Rectal smooth muscle tissue (tissue), 1 donor: ENCODE results near the gene CTNNAL1.
"Not testable (repeated sequence)": the region's sequence is repeated elsewhere in the genome, so short reads cannot be mapped to it uniquely, and the experiment has no call there.

Experiments
- H3K27ac ChIP-seq: one replicate; pipeline ENCODE4 v1.7.0; 2013; ENCODE audit warnings: low read depth, low read length, inconsistent platforms
- H3K27me3 ChIP-seq: one replicate; pipeline ENCODE4 v1.7.0; 2013; ENCODE audit warnings: low read length; ENCODE audit not compliant: control insufficient read depth, insufficient read depth
- H3K36me3 ChIP-seq: one replicate; pipeline ENCODE4 v1.7.0; 2013; ENCODE audit warnings: low read length; ENCODE audit not compliant: control insufficient read depth, insufficient read depth
- H3K4me1 ChIP-seq: one replicate; pipeline ENCODE4 v1.7.0; 2013; ENCODE audit warnings: low read length; ENCODE audit not compliant: control insufficient read depth, insufficient read depth
- H3K4me3 ChIP-seq: one replicate; pipeline ENCODE4 v1.7.0; 2013; ENCODE audit warnings: low read length
- H3K9ac ChIP-seq: one replicate; pipeline ENCODE4 v1.7.0; 2013; ENCODE audit warnings: low read length

CTNNAL1 gene

DNA sequence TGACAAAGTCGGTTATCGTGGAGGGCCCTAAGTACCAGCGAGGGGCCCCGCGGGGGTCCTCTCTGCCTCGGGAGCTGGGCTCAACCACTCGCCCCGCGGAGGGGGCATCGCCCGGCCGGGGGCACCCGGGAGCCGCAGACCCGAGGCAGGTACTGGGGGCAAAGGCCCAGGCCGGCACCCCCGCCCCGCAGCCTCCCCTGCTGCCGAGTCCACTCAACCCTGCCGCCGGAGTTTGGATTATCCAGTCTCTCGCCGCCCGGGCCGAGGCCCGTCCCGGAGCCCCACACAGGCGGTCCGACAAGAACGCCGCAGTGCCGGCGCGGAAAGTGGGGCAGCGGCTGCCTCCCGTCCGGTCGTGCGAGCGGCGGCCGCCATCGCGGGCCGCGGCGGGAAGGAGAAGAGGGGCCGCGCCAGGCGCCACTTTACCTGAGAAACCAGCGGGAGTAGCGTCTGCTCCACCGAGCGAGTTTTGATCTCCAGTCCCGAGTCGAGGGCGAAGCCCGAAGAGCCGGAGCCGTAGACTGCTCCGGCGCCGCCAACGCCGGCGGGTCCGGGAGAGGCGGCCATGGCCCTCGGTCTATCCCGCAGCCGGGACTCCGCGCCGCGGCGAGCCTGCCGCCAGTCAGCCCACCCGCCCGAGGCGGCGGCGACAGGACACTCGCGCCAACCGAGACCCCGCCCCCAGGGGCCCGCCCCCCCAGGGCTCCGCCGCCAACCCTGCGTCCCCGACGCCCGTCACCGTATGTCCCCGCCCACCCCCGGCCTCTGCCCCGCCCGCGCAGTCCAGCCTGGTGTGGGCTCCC is at the start of gene CTNNAL1:
TSS of gene CTNNAL1 (minus strand) at position 624 of the 803 bp plus-strand sequence. CDS start at position 567, 57 bp downstream.
- H3K27me3 ChIP-seq, result no peaks in the 10 kb centered on the region
- H3K9ac ChIP-seq, result peak within 1 kb of the TSS; percentile 72
- H3K4me1 ChIP-seq, result peaks cover 25% of the 10 kb centered on the region
- H3K27ac ChIP-seq, result peak within 1 kb of the TSS; percentile 94
- peak within 1 kb of the TSS; percentile 84 for H3K4me3 ChIP-seq
- H3K36me3 ChIP-seq, result no peaks in the 10 kb centered on the region

DNA sequence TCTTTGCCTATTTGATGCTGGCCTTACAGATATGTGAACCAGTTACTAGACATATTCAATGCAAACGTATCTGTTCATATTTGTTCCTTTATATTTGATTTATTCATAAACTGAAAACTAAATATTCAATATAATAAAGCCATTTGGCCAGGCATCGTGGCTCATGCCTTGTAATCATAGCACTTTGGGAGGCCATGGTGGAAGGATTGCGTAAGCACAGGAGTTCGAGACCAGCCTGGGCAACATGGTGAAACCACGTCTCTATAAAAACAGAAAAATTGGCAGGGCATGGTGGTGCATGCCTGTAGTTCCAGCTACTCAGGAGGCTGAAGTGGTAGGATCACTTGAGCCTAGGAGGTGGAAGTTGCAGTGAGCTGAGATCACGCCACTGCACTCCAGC is 49.2 kb upstream of the CTNNAL1 start:
- Histone ChIP-seq H3K27me3 (no peaks in the 10 kb centered on the region), H3K36me3 (peaks cover 20% of the 10 kb centered on the region), H3K27ac (no peak overlapping the region), H3K9ac (no peak overlapping the region), H3K4me3 (no peak overlapping the region), H3K4me1 (no peaks in the 10 kb centered on the region)

GRCh38 chr9:109060191-109060590 is 46.9 kb upstream of the CTNNAL1 start:
- no peak overlapping the region for H3K27ac ChIP-seq
- no peaks in the 10 kb centered on the region for H3K4me1 ChIP-seq
- H3K27me3 ChIP-seq, result no peaks in the 10 kb centered on the region
- peaks cover 18% of the 10 kb centered on the region for H3K36me3 ChIP-seq
- no peak overlapping the region for H3K4me3 ChIP-seq
- H3K9ac ChIP-seq, result no peak overlapping the region

DNA sequence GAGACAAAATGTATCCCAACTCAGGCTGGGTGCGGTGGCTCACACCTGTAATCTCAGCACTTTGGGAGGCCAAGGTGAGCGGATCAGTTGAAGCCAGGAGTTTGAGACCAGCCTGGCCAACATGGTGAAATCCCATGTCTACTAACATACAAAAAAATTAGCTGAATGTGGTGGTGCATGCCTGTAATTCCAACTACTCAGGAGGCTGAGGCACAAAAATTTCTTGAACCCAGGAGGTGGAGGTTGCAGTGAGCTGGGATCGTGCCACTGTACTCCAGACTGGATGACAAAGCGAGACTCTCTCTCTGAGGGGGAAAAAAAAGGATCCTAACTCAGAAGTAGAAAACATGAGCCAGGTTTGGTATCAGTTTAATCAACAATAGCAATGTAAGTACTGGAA is 39.8 kb upstream of the CTNNAL1 start:
- H3K27ac ChIP-seq, H3K4me1 ChIP-seq, H3K4me3 ChIP-seq, H3K27me3 ChIP-seq, H3K9ac ChIP-seq: not testable (repeated sequence)
- peaks cover 13% of the 10 kb centered on the region for H3K36me3 ChIP-seq

GRCh38 chr9:109052416-109052815 is 39.1 kb upstream of the CTNNAL1 start:
- H3K4me3 ChIP-seq, result no peak overlapping the region
- peak overlapping the region; percentile 23 for H3K27ac ChIP-seq
- H3K4me1 ChIP-seq, result no peaks in the 10 kb centered on the region
- peaks cover 14% of the 10 kb centered on the region for H3K36me3 ChIP-seq
- no peak overlapping the region for H3K9ac ChIP-seq
- no peaks in the 10 kb centered on the region for H3K27me3 ChIP-seq

GRCh38 chr9:109051733-109052132 is 38.4 kb upstream of the CTNNAL1 start:
- Histone ChIP-seq H3K4me3 (no peak overlapping the region), H3K9ac (no peak overlapping the region), H3K27ac (peak overlapping the region; percentile 8), H3K36me3 (peaks cover 15% of the 10 kb centered on the region), H3K27me3 (no peaks in the 10 kb centered on the region), H3K4me1 (no peaks in the 10 kb centered on the region)

GRCh38 chr9:109050444-109050843 is 37.1 kb upstream of the CTNNAL1 start:
- no peak overlapping the region for H3K27ac ChIP-seq
- no peak overlapping the region for H3K9ac ChIP-seq
- H3K36me3 ChIP-seq, result peaks cover 12% of the 10 kb centered on the region
- H3K4me1 ChIP-seq, result no peaks in the 10 kb centered on the region
- H3K27me3 ChIP-seq, result no peaks in the 10 kb centered on the region
- no peak overlapping the region for H3K4me3 ChIP-seq

GRCh38 chr9:109048822-109049221 is 35.5 kb upstream of the CTNNAL1 start:
- H3K9ac ChIP-seq, result no peak overlapping the region
- no peak overlapping the region for H3K27ac ChIP-seq
- H3K4me1 ChIP-seq, result no peaks in the 10 kb centered on the region
- no peak overlapping the region for H3K4me3 ChIP-seq
- peaks cover 16% of the 10 kb centered on the region for H3K36me3 ChIP-seq
- H3K27me3 ChIP-seq, result no peaks in the 10 kb centered on the region

- Histone ChIP-seq H3K4me1 (no peaks in the 10 kb centered on the region), H3K36me3 (peaks cover 12% of the 10 kb centered on the region), H3K4me3 (no peak overlapping the region), H3K27ac (no peak overlapping the region), H3K9ac (no peak overlapping the region), H3K27me3 (no peaks in the 10 kb centered on the region)
Measured at GRCh38 chr9:109047259-109047658, 34.0 kb upstream of the CTNNAL1 start.

DNA sequence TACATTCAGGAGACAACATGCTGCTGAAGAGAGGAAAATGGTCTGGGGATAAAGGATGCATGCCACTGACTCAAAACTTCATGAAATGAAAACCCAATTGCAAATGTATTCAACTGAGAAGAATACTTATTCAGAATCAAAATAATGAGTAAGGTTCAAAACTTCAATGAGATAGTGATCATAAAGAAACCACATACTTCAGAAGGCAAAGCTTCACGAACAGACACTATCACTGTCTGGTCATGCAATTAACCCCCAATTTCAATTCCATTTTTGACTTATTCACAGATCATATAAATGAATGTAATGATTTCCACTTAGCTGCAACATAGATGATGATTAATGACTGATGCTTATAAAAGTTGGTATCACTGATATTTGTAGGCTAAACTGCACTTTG is 33.0 kb upstream of the CTNNAL1 start:
- Histone ChIP-seq H3K36me3 (peaks cover 12% of the 10 kb centered on the region), H3K4me1 (no peaks in the 10 kb centered on the region), H3K27ac (no peak overlapping the region), H3K4me3 (no peak overlapping the region), H3K27me3 (no peaks in the 10 kb centered on the region), H3K9ac (no peak overlapping the region)

GRCh38 chr9:109043578-109043977 is 30.3 kb upstream of the CTNNAL1 start:
- no peaks in the 10 kb centered on the region for H3K4me1 ChIP-seq
- no peak overlapping the region for H3K9ac ChIP-seq
- no peak overlapping the region for H3K27ac ChIP-seq
- no peaks in the 10 kb centered on the region for H3K27me3 ChIP-seq
- no peak overlapping the region for H3K4me3 ChIP-seq
- H3K36me3 ChIP-seq, result peaks cover 20% of the 10 kb centered on the region

- Histone ChIP-seq H3K36me3 (peaks cover 17% of the 10 kb centered on the region), H3K27me3 (no peaks in the 10 kb centered on the region), H3K9ac (no peak overlapping the region), H3K27ac (no peak overlapping the region), H3K4me3 (no peak overlapping the region), H3K4me1 (no peaks in the 10 kb centered on the region)
Measured at GRCh38 chr9:109040571-109040970, 27.3 kb upstream of the CTNNAL1 start.

DNA sequence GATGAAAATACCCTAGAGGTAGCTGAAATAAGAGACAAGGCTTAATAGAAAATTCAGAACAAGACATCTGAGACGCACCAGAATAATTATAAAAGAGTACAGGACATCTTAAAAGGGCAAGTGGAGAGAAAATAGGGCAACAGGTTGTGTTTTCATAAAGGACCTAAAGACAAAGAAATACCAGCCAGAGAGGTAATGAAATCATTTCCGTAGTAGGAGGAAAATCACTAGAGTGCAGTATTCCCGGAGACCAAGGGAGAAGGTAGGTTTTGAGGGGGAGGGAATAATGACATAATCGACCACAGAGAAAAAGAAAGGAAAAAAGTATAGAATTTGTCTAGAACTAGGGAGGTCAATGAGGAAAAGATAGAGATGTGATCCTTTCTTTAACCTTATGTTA is 26.2 kb upstream of the CTNNAL1 start:
- H3K27me3 ChIP-seq, result no peaks in the 10 kb centered on the region
- H3K27ac ChIP-seq, result no peak overlapping the region
- peaks cover 15% of the 10 kb centered on the region for H3K36me3 ChIP-seq
- H3K4me1 ChIP-seq, result no peaks in the 10 kb centered on the region
- H3K4me3 ChIP-seq, result no peak overlapping the region
- H3K9ac ChIP-seq, result no peak overlapping the region
